GM23248 (cell line): ENCODE results near the gene AK8. TPM values are rescaled to one million over a fixed set of nuclear protein-coding genes. Genes with fewer than 3 reads are reported as not detected.

Source experiments
- DNase-seq: peaks from one replicate; pipeline ENCODE4 v3.0.0-alpha.2; 2015
- H2AFZ ChIP-seq: fragments of 200-600 bp; sonication (generic); 2 replicates; pipeline ENCODE4 v1.6.1; 2016; ENCODE audit warnings: antibody characterized with exemption
- H3F3A ChIP-seq: fragments of 200-600 bp; sonication (generic); 2 replicates; pipeline ENCODE4 v1.6.1; 2016; ENCODE audit warnings: mild to moderate bottlenecking, antibody characterized with exemption, mixed run types; ENCODE audit not compliant: insufficient read depth
- H3K27ac ChIP-seq: fragments of 200-600 bp; sonication (generic); 2 replicates; pipeline ENCODE4 v1.5.1; 2016; ENCODE audit warnings: mild to moderate bottlenecking
- H3K27me3 ChIP-seq: fragments of 200-600 bp; sonication (generic); replicated peaks from 2 replicates; pipeline ENCODE4 v1.6.1; 2016; ENCODE audit warnings: mild to moderate bottlenecking; ENCODE audit not compliant: insufficient read depth
- H3K36me3 ChIP-seq: fragments of 200-600 bp; sonication (generic); 2 replicates; pipeline ENCODE4 v1.6.1; 2016; ENCODE audit warnings: low read depth, mild to moderate bottlenecking
- H3K4me1 ChIP-seq: fragments of 200-600 bp; sonication (generic); 2 replicates; pipeline ENCODE4 v1.6.1; 2016; ENCODE audit warnings: mild to moderate bottlenecking; ENCODE audit not compliant: insufficient read depth
- H3K4me2 ChIP-seq: fragments of 200-600 bp; sonication (generic); one replicate; pipeline ENCODE4 v1.6.1; 2016; ENCODE audit warnings: mild to moderate bottlenecking; ENCODE audit not compliant: unreplicated experiment
- H3K4me3 ChIP-seq: fragments of 200-600 bp; sonication (generic); 2 replicates; pipeline ENCODE4 v1.5.1; 2016; ENCODE audit warnings: mild to moderate bottlenecking
- H3K79me2 ChIP-seq: fragments of 200-600 bp; sonication (generic); 2 replicates; pipeline ENCODE4 v1.6.1; 2016; ENCODE audit warnings: mild to moderate bottlenecking; ENCODE audit not compliant: insufficient read depth
- H3K9ac ChIP-seq: fragments of 200-600 bp; sonication (generic); 2 replicates; pipeline ENCODE4 v1.6.1; 2016; ENCODE audit warnings: mild to moderate bottlenecking
- H3K9me2 ChIP-seq: fragments of 200-600 bp; sonication (generic); 2 replicates; pipeline ENCODE4 v1.6.1; 2016; ENCODE audit warnings: mixed run types, mild to moderate bottlenecking, moderate library complexity; ENCODE audit not compliant: insufficient read depth
- H3K9me3 ChIP-seq: fragments of 200-600 bp; sonication (generic); one replicate; pipeline ENCODE4 v1.6.1; 2017; ENCODE audit warnings: low read depth
- H4K20me1 ChIP-seq: fragments of 200-600 bp; sonication (generic); 2 replicates; pipeline ENCODE4 v1.6.0; 2016; ENCODE audit not compliant: insufficient read depth
- EZH2 ChIP-seq: fragments of 200-600 bp; sonication (generic); IDR thresholded peaks from 2 replicates; pipeline ENCODE4 v1.6.1; 2018; ENCODE audit warnings: antibody characterized with exemption, mild to moderate bottlenecking; ENCODE audit not compliant: insufficient read depth, poor library complexity, severe bottlenecking
- EZH2phosphoT487 ChIP-seq: fragments of 200-600 bp; sonication (generic); IDR thresholded peaks from 2 replicates; pipeline ENCODE4 v1.6.1; 2018; ENCODE audit warnings: antibody characterized with exemption, moderate library complexity, mild to moderate bottlenecking, low read depth; ENCODE audit not compliant: insufficient read depth
- WGBS, 2 experiments: methylation state at CpG; one replicate each; pipeline ENCODE4 v1.1.6; 2015 to 2017; ENCODE audit warnings: low lambda C conversion rate in 2 of 2, low coverage in 1 of 2; ENCODE audit errors: missing lambda C conversion rate in 2 of 2; 5-methylcytosine and 5-hydroxymethylcytosine counted together
- in situ Hi-C: fragments of 300-500 bp; cut with MboI; formaldehyde crosslinking; loops from 2 replicates; pipeline ENCODE4 v1.15.0; 2020
- polyA plus RNA-seq: library from polyadenylated mRNA; unstranded; fragments of >200 nt; fragmentation: Nextera tagmentation; extraction: Ambion mirVana; gene quantifications from 2 replicates; pipeline ENCODE4 v1.2.1, GENCODE V29; 2016
- total RNA-seq: library from RNA; depleted of rRNA; stranded (reverse); fragments of >200 nt; shearing (Covaris generic); gene quantifications from 2 replicates; pipeline ENCODE4 v1.2.3, GENCODE V29; 2014; rRNA removed

The AK8 gene, protein sequence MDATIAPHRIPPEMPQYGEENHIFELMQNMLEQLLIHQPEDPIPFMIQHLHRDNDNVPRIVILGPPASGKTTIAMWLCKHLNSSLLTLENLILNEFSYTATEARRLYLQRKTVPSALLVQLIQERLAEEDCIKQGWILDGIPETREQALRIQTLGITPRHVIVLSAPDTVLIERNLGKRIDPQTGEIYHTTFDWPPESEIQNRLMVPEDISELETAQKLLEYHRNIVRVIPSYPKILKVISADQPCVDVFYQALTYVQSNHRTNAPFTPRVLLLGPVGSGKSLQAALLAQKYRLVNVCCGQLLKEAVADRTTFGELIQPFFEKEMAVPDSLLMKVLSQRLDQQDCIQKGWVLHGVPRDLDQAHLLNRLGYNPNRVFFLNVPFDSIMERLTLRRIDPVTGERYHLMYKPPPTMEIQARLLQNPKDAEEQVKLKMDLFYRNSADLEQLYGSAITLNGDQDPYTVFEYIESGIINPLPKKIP
- total RNA-seq: 0.32 and 1.0 TPM in 2 replicates
- polyA plus RNA-seq: 0.22 and 0.89 TPM in 2 replicates

DNA sequence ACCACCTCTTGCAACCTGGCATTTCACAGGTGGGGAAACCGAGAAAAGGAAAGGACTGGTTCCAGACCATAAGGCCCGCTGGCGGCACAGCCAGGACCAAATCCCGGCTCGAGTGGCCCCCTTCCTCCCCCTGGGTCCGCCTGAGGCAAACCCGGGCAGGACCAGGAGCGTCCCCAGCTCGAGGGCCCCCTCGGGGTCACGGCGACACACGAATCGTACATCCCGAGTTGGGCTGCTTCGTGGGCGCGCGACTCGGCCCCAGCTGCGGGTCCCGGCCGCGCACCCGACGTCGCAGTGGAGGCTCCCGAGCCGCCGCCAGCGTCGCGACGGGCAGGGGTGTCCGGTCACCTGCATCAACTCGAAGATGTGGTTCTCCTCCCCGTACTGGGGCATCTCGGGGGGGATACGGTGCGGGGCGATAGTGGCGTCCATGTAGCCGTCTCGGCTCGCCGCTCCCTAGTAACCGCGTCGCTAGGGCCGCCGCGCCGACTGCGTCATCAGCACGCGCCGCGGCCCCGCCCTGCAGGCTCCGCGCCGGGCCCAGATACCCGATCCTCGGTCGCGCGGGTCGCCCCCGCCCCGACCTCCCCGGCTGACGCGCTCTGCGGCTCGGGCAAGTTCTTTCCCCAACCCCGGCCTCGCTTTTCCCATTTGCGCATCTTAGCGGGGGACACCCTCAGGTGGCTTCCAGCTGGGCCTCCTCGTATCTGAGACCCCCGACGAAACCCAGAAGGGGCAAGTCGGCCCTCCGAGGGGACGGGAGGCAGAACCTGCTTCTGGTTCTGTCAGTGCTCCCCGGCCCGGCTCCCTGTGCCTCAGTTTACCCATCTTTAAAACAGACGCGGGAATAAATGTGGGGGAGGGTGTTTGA, at the start of gene AK8:
TSS of gene AK8 (minus strand) at position 461 of the 871 bp plus-strand sequence. CDS start at position 432, 29 bp downstream.
- H3K4me3 ChIP-seq: peak within 1 kb of the TSS; percentile 97
- no peaks in the 10 kb centered on the region for H3K27me3 ChIP-seq
- peak; percentile 90 for DNase-seq
- peak within 1 kb of the TSS; percentile 91 for H3K4me2 ChIP-seq
- in situ Hi-C loops: no loop called here
- no peaks in the 10 kb centered on the region for H3K4me1 ChIP-seq
- H3K36me3 ChIP-seq: no peaks in the 10 kb centered on the region
- peak within 1 kb of the TSS; percentile 98 for H3K9ac ChIP-seq
- WGBS, 2 experiments: 1 to 2% methylated on average over 59 to 71 of the region's 89 CpGs
- H3F3A ChIP-seq: peaks cover 12% of the 10 kb centered on the region; the same call in 1 of the 2 replicates
- TF ChIP-seq EZH2phosphoT487: no peak
- TF ChIP-seq EZH2: no peak
- no peaks in the 10 kb centered on the region for H3K9me3 ChIP-seq
- no peaks in the 10 kb centered on the region for H3K9me2 ChIP-seq
- H3K27ac ChIP-seq: peak within 1 kb of the TSS; percentile 67
- H2AFZ ChIP-seq: peak within 1 kb of the TSS; percentile 94
- no peaks in the 10 kb centered on the region for H4K20me1 ChIP-seq
- H3K79me2 ChIP-seq: no peaks in the 10 kb centered on the region

DNA sequence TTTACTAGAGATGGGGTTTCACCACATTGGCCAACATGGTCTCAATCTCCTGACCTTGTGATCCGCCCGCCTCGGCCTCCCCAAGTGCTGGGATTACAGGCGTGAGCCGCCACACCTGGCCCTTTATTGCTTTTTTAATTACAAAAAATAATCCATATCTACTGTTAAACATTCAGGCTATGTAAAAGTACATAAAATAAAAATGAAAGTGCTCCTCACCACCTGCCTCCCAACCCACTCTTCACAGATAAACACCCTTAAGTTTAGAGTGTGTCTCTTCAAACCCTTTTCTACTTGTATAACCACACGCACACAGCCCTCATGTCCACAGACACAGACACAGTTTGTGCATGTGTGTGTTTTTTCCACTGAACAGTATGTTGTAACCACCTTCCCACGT, 49.6 kb upstream of the AK8 start:
- Histone ChIP-seq H3K9ac (no peak overlapping the region), H4K20me1 (no peaks in the 10 kb centered on the region; the same call in 1 of the 2 replicates), H3K79me2 (peaks cover 26% of the 10 kb centered on the region), H3K27ac (no peak overlapping the region), H3K4me3 (no peak overlapping the region), H3K36me3 (peaks cover 55% of the 10 kb centered on the region), H3K4me1 (no peaks in the 10 kb centered on the region), H3K9me3 (no peaks in the 10 kb centered on the region), H3F3A (no peaks in the 10 kb centered on the region), H3K9me2 (no peaks in the 10 kb centered on the region), H2AFZ (no peak overlapping the region), H3K4me2 (no peak overlapping the region), H3K27me3 (no peaks in the 10 kb centered on the region)
- in situ Hi-C loops: no loop called here
- no peak for TF ChIP-seq EZH2
- no peak for TF ChIP-seq EZH2phosphoT487
- 88 to 89% methylated on average over 7 of the region's 7 CpGs for WGBS, 2 experiments
- DNase-seq: no peak

DNA sequence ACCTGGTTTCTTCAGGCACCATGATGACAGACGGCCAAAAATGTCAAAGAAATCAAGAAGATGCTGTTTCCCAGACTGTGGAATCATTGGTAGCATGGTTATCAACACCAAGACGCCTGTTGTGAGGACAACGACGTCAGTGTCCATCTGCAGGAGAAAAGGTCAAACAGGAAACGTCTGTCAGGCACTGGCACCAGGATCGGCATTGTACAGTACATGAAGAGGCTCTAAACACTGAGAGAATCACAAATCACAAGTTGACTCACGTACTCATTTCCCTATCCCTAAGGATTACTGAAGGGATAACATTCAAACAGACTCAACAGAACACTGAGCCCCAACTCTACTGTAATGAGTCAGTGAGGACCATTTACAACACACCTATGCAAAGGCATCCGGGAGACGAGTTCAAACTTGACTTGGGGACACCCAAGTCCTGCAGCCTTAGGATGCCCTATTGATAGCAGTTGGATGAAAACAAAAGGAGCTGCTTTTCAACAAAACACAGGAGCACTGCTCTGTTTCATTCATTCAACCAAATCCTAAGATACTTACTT, 45.3 kb upstream of the AK8 start:
- in situ Hi-C loops: no loop called here
- Histone ChIP-seq H3K4me2 (no peak overlapping the region), H3F3A (no peaks in the 10 kb centered on the region), H3K27ac (no peak overlapping the region), H3K36me3 (peaks cover 82% of the 10 kb centered on the region), H3K9me2 (no peaks in the 10 kb centered on the region), H3K4me3 (no peak overlapping the region), H2AFZ (no peak overlapping the region), H3K4me1 (no peaks in the 10 kb centered on the region), H3K79me2 (no peaks in the 10 kb centered on the region), H3K27me3 (no peaks in the 10 kb centered on the region), H4K20me1 (no peaks in the 10 kb centered on the region), H3K9ac (no peak overlapping the region), H3K9me3 (no peaks in the 10 kb centered on the region)
- TF ChIP-seq EZH2phosphoT487 (no peak), EZH2 (no peak)
- 97 to 98% methylated on average over 9 of the region's 9 CpGs for whole genome bisulfite sequencing, 2 experiments
- no peak for DNase-seq
